ENCODE data around the gene LRRC4C. TPM values are rescaled to one million over a fixed set of nuclear protein-coding genes. Genes with fewer than 3 reads are reported as not detected.

The LRRC4C gene
- total and polyA plus RNA-seq, 2 experiments from 2014 or later, result 0.35 to 1.1 TPM

DNA sequence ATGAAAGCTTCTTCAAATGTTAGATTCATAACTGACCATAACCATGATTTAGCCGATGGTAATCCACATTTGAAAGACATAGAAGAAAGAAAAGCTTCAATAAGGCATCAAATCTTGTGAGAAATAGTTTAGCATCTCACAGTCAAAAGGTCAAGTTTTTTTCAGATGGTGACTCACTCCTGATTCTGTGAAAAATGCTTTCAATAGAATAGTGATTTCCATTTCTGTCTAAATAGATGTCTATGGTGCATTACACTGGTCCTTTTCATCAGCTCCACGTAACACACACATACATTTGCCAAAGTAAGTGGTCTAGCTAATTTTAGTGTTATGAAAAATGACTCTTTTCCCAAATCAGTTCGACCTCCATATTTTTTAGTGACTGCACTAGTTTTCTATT, 139.2 kb downstream of the LRRC4C start:
- H3F3A ChIP-seq (replicated peaks; ENCODE audit: low read depth), result no peaks in the 10 kb centered on the region
- Mint-ChIP-seq H3K4me3 (no peak overlapping the region), H3K4me1 (peaks cover 3% of the 10 kb centered on the region; the same call in 1 of the 3 replicates), H3K27ac (no peak overlapping the region), H3K27me3 (ENCODE audit: insufficient read depth, low read depth, poor library complexity) (no peaks in the 10 kb centered on the region), H3K9me3 (no peaks in the 10 kb centered on the region), H3K36me3 (ENCODE audit: low read depth) (no peaks in the 10 kb centered on the region)
- H3K9me2 ChIP-seq (ENCODE audit: insufficient read depth), result no peaks in the 10 kb centered on the region
- H3K4me3 ChIP-seq, result no peak overlapping the region
- DNase-seq (ENCODE audit: low spot score), result no peak
- no peak overlapping the region for H3K4me2 ChIP-seq
- no peaks in the 10 kb centered on the region for H4K20me1 ChIP-seq (replicated peaks; ENCODE audit: insufficient read depth)
- H3K36me3 ChIP-seq (ENCODE audit: insufficient read depth), result no peaks in the 10 kb centered on the region
- no peak overlapping the region for H3K27ac ChIP-seq (ENCODE audit: low read depth)
- H3K79me2 ChIP-seq (replicated peaks; ENCODE audit: insufficient read depth), result no peaks in the 10 kb centered on the region
- no peak overlapping the region for H2AFZ ChIP-seq
- no peaks in the 10 kb centered on the region for H3K4me1 ChIP-seq (ENCODE audit: insufficient read depth)
- no peak for ATAC-seq
- TF ChIP-seq NANOG (IDR thresholded peaks at IDR 0.05; ENCODE audit: borderline replicate concordance), result no peak
- no peak for TF ChIP-seq POLR2AphosphoS5 (IDR thresholded peaks at IDR 0.05; ENCODE audit: low read depth)
- no peak for TF ChIP-seq CREB1 (CRISPR knock-in tag; IDR thresholded peaks at IDR 0.05; ENCODE audit: low read depth)
- no peak for TF ChIP-seq EZH2phosphoT487 (IDR thresholded peaks at IDR 0.05; ENCODE audit: unreplicated experiment)
- TF ChIP-seq ETS1 (IDR thresholded peaks at IDR 0.05), result no peak
- TF ChIP-seq ZNF462 (CRISPR knock-in tag; IDR thresholded peaks at IDR 0.05), result no peak
- TF ChIP-seq, protein P1, sequence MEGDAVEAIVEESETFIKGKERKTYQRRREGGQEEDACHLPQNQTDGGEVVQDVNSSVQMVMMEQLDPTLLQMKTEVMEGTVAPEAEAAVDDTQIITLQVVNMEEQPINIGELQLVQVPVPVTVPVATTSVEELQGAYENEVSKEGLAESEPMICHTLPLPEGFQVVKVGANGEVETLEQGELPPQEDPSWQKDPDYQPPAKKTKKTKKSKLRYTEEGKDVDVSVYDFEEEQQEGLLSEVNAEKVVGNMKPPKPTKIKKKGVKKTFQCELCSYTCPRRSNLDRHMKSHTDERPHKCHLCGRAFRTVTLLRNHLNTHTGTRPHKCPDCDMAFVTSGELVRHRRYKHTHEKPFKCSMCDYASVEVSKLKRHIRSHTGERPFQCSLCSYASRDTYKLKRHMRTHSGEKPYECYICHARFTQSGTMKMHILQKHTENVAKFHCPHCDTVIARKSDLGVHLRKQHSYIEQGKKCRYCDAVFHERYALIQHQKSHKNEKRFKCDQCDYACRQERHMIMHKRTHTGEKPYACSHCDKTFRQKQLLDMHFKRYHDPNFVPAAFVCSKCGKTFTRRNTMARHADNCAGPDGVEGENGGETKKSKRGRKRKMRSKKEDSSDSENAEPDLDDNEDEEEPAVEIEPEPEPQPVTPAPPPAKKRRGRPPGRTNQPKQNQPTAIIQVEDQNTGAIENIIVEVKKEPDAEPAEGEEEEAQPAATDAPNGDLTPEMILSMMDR (conservative IDR thresholded peaks at IDR 0.05; ENCODE audit: low read depth in 2 of 2), result no peak
- TF ChIP-seq STAT1 (IDR thresholded peaks at IDR 0.05; ENCODE audit: unreplicated experiment), result no peak
- TF ChIP-seq ZNF114 (CRISPR knock-in tag; IDR thresholded peaks at IDR 0.05), result no peak
- no peak for TF ChIP-seq JUNB (IDR thresholded peaks at IDR 0.05; ENCODE audit: unreplicated experiment)
- TF ChIP-seq EZH2 (IDR thresholded peaks at IDR 0.05; ENCODE audit: low read depth, unreplicated experiment), result no peak
- TF ChIP-seq ZNF331 (CRISPR knock-in tag; IDR thresholded peaks at IDR 0.05; ENCODE audit: low read depth), result no peak
- TF ChIP-seq REST (IDR thresholded peaks at IDR 0.05; ENCODE audit: unreplicated experiment), result no peak
- H3K27me3 ChIP-seq (ENCODE audit: insufficient read depth), result no peaks in the 10 kb centered on the region

Measured in GM23338 (cell line).